Left lung (tissue), 10 donors: ENCODE data around the gene AIFM3. TPM values are rescaled to one million over a fixed set of nuclear protein-coding genes. Genes with fewer than 3 reads are reported as not detected.

ENCODE experiments used
- ATAC-seq: fragments of 200-7000 bp; cut with Tn5 transposase; one replicate; pipeline ENCODE4 v1.9.1; 2020; ENCODE audit warnings: moderate library complexity
- DNase-seq, 4 donors: peaks; one replicate each; pipeline ENCODE4 v3.0.0-alpha.2; 2013 to 2020
- H3K27ac ChIP-seq, 2 donors: fragments of 200-600 bp; sonication (generic) in 1 of 2; one replicate each; pipeline versions ENCODE4 v1.5.0 to v1.8.0; 2020 to 2021
- H3K27me3 ChIP-seq, 2 donors: fragments of 200-600 bp; sonication (generic) in 1 of 2; one replicate each; pipeline versions ENCODE4 v1.5.0 to v1.8.0; 2020 to 2021
- H3K36me3 ChIP-seq, 2 donors: fragments of 200-600 bp; sonication (generic) in 1 of 2; one replicate each; pipeline versions ENCODE4 v1.5.0 to v1.8.0; 2020 to 2021
- H3K4me1 ChIP-seq, 2 donors: fragments of 200-600 bp; one replicate each; pipeline ENCODE4 v1.8.0; 2021
- H3K4me3 ChIP-seq, 2 donors: fragments of 200-600 bp; sonication (generic) in 1 of 2; one replicate each; pipeline versions ENCODE4 v1.5.0 to v1.8.0; 2020 to 2021; ENCODE audit warnings: mild to moderate bottlenecking in 1 of 2
- H3K9me3 ChIP-seq, 2 donors: fragments of 200-600 bp; sonication (generic) in 1 of 2; one replicate each; pipeline versions ENCODE4 v1.5.0 to v1.8.0; 2020 to 2021
- intact Hi-C, 2 donors: fragments of 100-400 bp; cut with DNase I; formaldehyde crosslinking; loops; one replicate each; pipeline versions ENCODE4 v1.11.2 to v1.14.2; 2022
- polyA plus RNA-seq, 6 donors: library from polyadenylated mRNA; unstranded; fragments of 120-200 nt; gene quantifications; one replicate each; pipeline ENCODE4 v1.2.1, GENCODE V29; 2013; ENCODE audit not compliant: insufficient read length in 6 of 6
- total RNA-seq, 2 donors: library from RNA; stranded (reverse); fragmentation: NEBNext Ultra II Directional; extraction: Animal tissue kit (Norgen Biotek cat#: 25700); gene quantifications; one replicate each; pipeline ENCODE4 v1.2.1, GENCODE V29; 2021
- TF ChIP-seq, protein P1 (sequence below), 2 donors: fragments of 200-600 bp; sonication (generic) in 1 of 2; IDR thresholded peaks; one replicate each; pipeline versions ENCODE4 v1.5.0 to v1.8.0; 2021; ENCODE audit warnings: antibody characterized with exemption in 2 of 2
- donor health status: DM: no; HTN: yes; CAD: no.
- donor health status: DM: no; HTN: no; CAD: no.

Gene AIFM3
- total and polyA plus RNA-seq, 8 donors: 0.49 to 6.5 (median 1.0) TPM

DNA sequence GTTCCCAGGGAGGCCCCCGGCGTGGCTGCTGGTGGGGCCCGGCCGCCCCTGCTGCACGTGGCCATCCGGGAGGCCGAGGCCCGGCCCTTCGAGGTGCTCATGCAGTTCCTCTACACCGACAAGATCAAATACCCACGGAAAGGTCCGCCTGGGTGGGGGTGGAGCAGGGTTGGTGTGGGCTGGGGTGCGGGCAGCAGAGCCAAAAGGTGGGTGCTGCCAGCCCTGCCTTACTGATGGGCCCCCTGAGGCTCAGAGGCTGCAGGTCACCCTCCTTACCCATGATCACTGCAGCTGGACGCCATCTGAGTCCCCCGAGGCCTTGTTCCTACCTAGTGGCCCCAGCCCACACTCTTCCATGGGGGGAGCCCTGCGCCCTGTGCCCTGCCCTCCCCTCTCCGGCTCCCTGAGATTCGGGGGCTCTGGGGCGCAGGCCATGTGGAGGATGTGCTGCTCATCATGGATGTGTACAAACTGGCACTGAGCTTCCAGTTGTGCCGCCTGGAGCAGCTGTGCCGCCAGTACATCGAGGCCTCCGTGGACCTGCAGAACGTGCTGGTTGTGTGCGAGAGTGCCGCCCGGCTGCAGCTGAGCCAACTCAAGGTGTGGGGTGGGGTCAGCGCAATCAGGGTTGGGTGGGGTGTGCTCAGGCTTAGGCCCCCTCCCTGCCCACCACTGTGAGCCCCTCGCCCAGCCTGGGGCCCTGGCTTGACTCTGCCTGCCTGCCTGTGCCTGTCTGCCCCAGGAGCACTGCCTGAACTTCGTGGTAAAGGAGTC is 27.3 kb downstream of the AIFM3 start:
- intact Hi-C loops: no loop called here

DNA sequence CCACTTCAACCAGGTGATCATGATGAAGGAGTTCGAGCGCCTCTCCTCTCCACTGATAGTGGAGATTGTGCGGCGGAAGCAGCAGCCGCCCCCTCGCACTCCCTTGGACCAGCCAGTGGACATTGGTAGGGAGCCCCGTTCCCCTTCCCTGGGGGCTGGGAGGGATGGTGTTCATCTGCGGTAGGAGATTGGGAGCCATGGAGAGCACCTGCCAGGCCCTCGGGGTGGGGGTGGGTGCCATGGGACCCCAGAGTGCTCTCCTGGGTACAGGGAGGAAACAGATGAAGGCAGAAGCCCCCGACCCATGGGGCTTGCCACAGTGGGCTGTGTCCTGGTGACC is 27.8 kb downstream of the AIFM3 start:
- DNase-seq (peak in 1 of 4 donors; percentile 45), ATAC-seq (no peak)
- H3K4me1 ChIP-seq: peaks cover under 1 to 7% of the 10 kb centered on the region in 2 donors
- H3K27ac ChIP-seq: no peak overlapping the region
- H3K4me3 ChIP-seq: no peak overlapping the region
- H3K27me3 ChIP-seq: no peaks in the 10 kb centered on the region
- H3K36me3 ChIP-seq: peaks cover 0 to 99% of the 10 kb centered on the region in 2 donors
- TF ChIP-seq, protein P1, sequence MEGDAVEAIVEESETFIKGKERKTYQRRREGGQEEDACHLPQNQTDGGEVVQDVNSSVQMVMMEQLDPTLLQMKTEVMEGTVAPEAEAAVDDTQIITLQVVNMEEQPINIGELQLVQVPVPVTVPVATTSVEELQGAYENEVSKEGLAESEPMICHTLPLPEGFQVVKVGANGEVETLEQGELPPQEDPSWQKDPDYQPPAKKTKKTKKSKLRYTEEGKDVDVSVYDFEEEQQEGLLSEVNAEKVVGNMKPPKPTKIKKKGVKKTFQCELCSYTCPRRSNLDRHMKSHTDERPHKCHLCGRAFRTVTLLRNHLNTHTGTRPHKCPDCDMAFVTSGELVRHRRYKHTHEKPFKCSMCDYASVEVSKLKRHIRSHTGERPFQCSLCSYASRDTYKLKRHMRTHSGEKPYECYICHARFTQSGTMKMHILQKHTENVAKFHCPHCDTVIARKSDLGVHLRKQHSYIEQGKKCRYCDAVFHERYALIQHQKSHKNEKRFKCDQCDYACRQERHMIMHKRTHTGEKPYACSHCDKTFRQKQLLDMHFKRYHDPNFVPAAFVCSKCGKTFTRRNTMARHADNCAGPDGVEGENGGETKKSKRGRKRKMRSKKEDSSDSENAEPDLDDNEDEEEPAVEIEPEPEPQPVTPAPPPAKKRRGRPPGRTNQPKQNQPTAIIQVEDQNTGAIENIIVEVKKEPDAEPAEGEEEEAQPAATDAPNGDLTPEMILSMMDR (IDR thresholded peaks at IDR 0.05): no peak
- H3K9me3 ChIP-seq: no peaks in the 10 kb centered on the region
- intact Hi-C loops: no loop called here

More for the DNA sequence above, 27.3 kb downstream of the AIFM3 start:
- Histone ChIP-seq H3K4me1 (peaks cover 0 to 3% of the 10 kb centered on the region in 2 donors), H3K36me3 (peaks cover 0 to 94% of the 10 kb centered on the region in 2 donors), H3K27me3 (no peaks in the 10 kb centered on the region), H3K4me3 (no peak overlapping the region), H3K27ac (no peak overlapping the region), H3K9me3 (no peaks in the 10 kb centered on the region)
- ATAC-seq: no peak
- peak in 1 of 4 donors; percentile 51 for DNase-seq
- TF ChIP-seq, protein P1 (IDR thresholded peaks at IDR 0.05): no peak

DNA sequence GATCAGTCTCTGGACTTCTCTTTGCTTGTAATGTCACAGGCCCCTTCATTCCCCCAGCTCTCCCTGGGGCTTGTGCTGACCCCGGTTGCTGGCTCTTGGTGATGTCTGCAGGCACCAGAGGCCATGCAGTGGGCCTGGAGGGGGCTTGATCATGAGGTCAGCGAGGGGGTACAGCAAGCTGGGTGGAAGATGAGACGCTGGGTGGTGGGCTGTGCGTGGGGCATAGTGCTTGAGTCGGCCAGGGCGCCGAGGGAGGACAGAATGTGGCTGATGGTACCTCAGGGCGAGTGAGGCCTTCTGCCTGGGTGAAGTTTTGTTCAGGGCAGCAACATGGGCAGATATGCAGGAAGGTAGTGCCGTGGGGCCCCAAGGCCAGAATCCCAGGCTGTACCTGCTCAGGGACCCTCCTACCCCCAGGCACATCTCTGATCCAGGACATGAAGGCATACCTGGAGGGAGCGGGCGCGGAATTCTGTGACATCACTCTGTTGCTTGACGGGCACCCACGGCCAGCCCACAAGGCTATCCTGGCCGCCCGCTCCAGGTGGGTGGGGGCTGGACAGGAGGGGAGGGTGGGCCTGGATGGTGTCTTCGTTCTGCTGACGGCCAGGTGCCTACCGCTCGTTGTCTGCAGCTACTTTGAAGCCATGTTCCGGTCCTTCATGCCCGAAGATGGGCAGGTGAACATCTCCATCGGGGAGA is 28.4 kb downstream of the AIFM3 start:
- ATAC-seq: no peak
- H3K36me3 ChIP-seq: peaks cover 0 to 99% of the 10 kb centered on the region in 2 donors
- TF ChIP-seq, protein P1 (IDR thresholded peaks at IDR 0.05): no peak

DNA sequence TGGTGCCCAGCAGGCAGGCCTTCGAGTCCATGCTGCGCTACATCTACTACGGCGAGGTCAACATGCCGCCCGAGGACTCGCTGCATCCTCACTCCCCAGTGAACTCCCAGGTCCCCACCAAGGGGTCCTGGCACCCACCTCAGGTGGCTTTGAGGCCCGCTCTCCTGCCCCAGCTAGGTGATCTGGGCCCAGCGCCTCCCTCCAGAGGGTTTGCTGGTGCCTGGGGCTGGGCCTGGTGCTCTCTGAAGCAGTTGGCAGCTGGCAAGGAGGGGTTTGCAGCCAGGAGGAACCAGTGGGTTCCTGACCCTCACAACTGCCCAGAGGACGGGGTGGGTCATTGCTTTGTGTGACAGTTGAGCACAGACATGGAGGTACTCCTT is 29.0 kb downstream of the AIFM3 start:
- TF ChIP-seq, protein P1 (IDR thresholded peaks at IDR 0.05): no peak
- Histone ChIP-seq H3K27ac (no peak overlapping the region), H3K36me3 (peaks cover 0 to 94% of the 10 kb centered on the region in 2 donors), H3K9me3 (no peaks in the 10 kb centered on the region), H3K27me3 (no peaks in the 10 kb centered on the region), H3K4me3 (no peak overlapping the region), H3K4me1 (peaks cover 12 to 19% of the 10 kb centered on the region in 2 donors)
- intact Hi-C loops: no loop called here
- no peak for DNase-seq
- no peak for ATAC-seq

More for the DNA sequence above, 28.4 kb downstream of the AIFM3 start:
- Histone ChIP-seq H3K4me3 (no peak overlapping the region), H3K27me3 (no peaks in the 10 kb centered on the region), H3K27ac (no peak overlapping the region), H3K4me1 (peaks cover 6 to 13% of the 10 kb centered on the region in 2 donors), H3K9me3 (no peaks in the 10 kb centered on the region)
- peak in 1 of 4 donors; percentile 62 for DNase-seq
- intact Hi-C loops: no loop called here
